Tibial nerve (tissue), 4 donors: ENCODE measurements around the gene SH3RF2. TPM values are rescaled to one million over a fixed set of nuclear protein-coding genes. Genes with fewer than 3 reads are reported as not detected.

Experiments
- DNase-seq, 2 donors: peaks; one replicate each; pipeline ENCODE4 v3.0.0-alpha.2; 2019; ENCODE audit warnings: low spot score in 2 of 2
- H3K27ac ChIP-seq, 4 donors: fragments of 200-600 bp; sonication (generic) in 3 of 4; one replicate each; pipeline ENCODE4 v1.5.1; 2017 to 2019; ENCODE audit warnings: mild to moderate bottlenecking in 1 of 4
- H3K27me3 ChIP-seq, 2 donors: fragments of 200-600 bp; sonication (generic) in 1 of 2; one replicate each; pipeline versions ENCODE4 v1.5.1 to v1.6.0; 2017 to 2019
- H3K36me3 ChIP-seq, 3 donors: fragments of 200-600 bp; sonication (generic); one replicate each; pipeline ENCODE4 v1.5.1; 2018 to 2019
- H3K4me1 ChIP-seq, 4 donors: fragments of 200-600 bp; sonication (generic) in 3 of 4; one replicate each; pipeline ENCODE4 v1.5.1; 2017 to 2019
- H3K4me3 ChIP-seq, 4 donors: fragments of 200-600 bp; sonication (generic) in 3 of 4; one replicate each; pipeline ENCODE4 v1.5.1; 2017 to 2019; ENCODE audit warnings: mild to moderate bottlenecking in 1 of 4, moderate library complexity in 1 of 4
- H3K9me3 ChIP-seq, 4 donors: fragments of 200-600 bp; sonication (generic) in 3 of 4; one replicate each; pipeline ENCODE4 v1.5.1; 2017 to 2019
- EP300 ChIP-seq, 2 donors: sonication (generic); formaldehyde crosslinking; IDR thresholded peaks; one replicate each; pipeline ENCODE4 v1.6.1; 2017; ENCODE audit warnings: antibody characterized with exemption in 2 of 2, mild to moderate bottlenecking in 1 of 2
- POLR2A ChIP-seq, 2 donors: fragments of 450-650 bp; IDR thresholded peaks; one replicate each; pipeline ENCODE4 v1.6.1; 2017; ENCODE audit warnings: antibody characterized with exemption in 2 of 2, mild to moderate bottlenecking in 2 of 2, moderate library complexity in 2 of 2
- WGBS, 2 donors: methylation state at CpG; one replicate each; pipeline ENCODE4 v1.1.5; 2018; 5-methylcytosine and 5-hydroxymethylcytosine counted together
- total RNA-seq, 4 donors: library from RNA; depleted of rRNA; stranded (reverse); fragments of >200 nt; gene quantifications; one replicate each; pipeline ENCODE4 v1.1.0, GENCODE V29; 2016
- TF ChIP-seq, protein P1 (sequence below), 5 experiments: fragments of 200-600 bp in 3 of 5; fragments of 450-650 bp in 2 of 5; sonication (generic) in 3 of 5; IDR thresholded peaks; one replicate each; pipeline ENCODE4 v1.5.1; 2016 to 2019; ENCODE audit warnings: antibody characterized with exemption in 5 of 5, mild to moderate bottlenecking in 3 of 5, moderate library complexity in 2 of 5

The SH3RF2 gene
- total RNA-seq, 4 donors from 2014 or later, result 1.0 to 5.1 (median 2.0) TPM

DNA sequence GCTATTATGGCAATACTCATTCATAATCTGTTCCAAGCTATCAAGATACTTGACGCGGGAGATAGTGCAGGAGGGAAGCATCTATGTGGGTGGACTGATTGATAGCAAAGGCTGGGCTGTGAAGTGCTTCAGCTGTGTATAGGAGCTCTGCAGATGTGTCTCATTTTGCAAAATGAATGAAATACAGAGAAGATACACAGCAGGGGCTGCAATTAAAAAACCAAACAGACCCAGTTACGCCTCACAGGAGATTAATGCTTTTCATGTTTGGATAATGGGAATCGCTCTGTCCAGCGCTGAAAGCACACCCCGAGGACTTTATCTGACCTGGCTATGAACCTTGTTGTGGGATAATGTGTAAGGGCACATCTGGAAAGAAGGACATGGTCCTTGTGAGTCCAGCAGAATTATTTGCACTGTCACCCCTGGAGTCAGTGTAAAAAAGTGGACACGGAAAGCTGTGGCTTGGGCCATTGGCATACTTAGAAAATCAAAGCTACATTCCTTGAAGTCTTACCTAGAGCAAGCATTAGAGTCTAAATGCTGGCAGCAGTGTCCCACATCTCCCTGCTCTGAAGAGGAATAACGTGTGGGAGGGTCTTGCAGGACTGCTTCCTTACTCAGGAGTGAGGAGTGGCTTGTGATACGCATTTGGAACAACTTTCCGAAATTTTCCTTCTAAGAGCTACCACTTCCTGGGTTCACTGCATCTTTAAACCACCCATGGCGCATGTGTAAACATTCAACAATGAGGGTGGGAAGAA, 2.6 kb downstream of the SH3RF2 start:
- TF ChIP-seq, protein P1, sequence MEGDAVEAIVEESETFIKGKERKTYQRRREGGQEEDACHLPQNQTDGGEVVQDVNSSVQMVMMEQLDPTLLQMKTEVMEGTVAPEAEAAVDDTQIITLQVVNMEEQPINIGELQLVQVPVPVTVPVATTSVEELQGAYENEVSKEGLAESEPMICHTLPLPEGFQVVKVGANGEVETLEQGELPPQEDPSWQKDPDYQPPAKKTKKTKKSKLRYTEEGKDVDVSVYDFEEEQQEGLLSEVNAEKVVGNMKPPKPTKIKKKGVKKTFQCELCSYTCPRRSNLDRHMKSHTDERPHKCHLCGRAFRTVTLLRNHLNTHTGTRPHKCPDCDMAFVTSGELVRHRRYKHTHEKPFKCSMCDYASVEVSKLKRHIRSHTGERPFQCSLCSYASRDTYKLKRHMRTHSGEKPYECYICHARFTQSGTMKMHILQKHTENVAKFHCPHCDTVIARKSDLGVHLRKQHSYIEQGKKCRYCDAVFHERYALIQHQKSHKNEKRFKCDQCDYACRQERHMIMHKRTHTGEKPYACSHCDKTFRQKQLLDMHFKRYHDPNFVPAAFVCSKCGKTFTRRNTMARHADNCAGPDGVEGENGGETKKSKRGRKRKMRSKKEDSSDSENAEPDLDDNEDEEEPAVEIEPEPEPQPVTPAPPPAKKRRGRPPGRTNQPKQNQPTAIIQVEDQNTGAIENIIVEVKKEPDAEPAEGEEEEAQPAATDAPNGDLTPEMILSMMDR (IDR thresholded peaks at IDR 0.05), result no peak
- TF ChIP-seq POLR2A (IDR thresholded peaks at IDR 0.05) (no peak), EP300 (IDR thresholded peaks at IDR 0.05) (no peak)
- Histone ChIP-seq H3K4me3 (no peak overlapping the region), H3K9me3 (no peaks in the 10 kb centered on the region), H3K36me3 (no peaks in the 10 kb centered on the region), H3K4me1 (peaks cover 0 to 28% (median 0%) of the 10 kb centered on the region in 4 donors), H3K27ac (no peak overlapping the region), H3K27me3 (peaks cover 0 to 10% of the 10 kb centered on the region in 2 donors)
- DNase-seq, result no peak
- 38 to 46% methylated on average over 11 of the region's 11 CpGs for WGBS, 2 donors

DNA sequence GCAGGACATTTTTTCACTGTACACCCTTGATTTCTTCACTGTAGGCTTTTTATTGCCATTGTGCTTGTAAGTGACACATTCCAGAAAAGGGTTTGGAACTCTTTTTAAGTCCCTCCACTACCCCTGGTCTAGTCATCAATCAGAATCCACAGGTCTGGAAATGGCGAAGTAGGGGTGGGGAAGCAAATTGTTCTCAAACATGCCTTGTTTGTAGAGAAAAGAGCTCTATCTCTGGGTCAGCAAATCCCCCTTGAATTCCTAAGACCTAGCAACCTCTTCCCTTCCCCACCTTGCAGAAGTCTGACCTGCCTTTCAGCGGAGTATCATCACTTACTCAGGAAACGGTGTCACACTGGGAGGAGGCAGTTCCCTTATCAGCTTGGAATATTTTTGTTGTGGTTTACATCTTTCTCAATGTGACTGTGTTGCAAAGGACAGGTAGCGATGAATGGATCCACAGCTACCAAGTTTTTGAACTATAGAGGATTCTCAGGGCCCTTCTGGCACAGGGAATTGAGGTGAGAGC, 3.2 kb downstream of the SH3RF2 start:
- H3K4me3 ChIP-seq, result no peak overlapping the region
- peaks cover 0 to 10% of the 10 kb centered on the region in 2 donors for H3K27me3 ChIP-seq
- H3K4me1 ChIP-seq, result peaks cover 0 to 28% (median 0%) of the 10 kb centered on the region in 4 donors
- no peak for DNase-seq
- H3K36me3 ChIP-seq, result no peaks in the 10 kb centered on the region
- H3K27ac ChIP-seq, result no peak overlapping the region
- no peaks in the 10 kb centered on the region for H3K9me3 ChIP-seq
- 73 to 82% methylated on average over 4 of the region's 4 CpGs for WGBS, 2 donors
- TF ChIP-seq, protein P1 (IDR thresholded peaks at IDR 0.05), result no peak
- TF ChIP-seq POLR2A (IDR thresholded peaks at IDR 0.05), result no peak
- TF ChIP-seq EP300 (IDR thresholded peaks at IDR 0.05), result no peak

DNA sequence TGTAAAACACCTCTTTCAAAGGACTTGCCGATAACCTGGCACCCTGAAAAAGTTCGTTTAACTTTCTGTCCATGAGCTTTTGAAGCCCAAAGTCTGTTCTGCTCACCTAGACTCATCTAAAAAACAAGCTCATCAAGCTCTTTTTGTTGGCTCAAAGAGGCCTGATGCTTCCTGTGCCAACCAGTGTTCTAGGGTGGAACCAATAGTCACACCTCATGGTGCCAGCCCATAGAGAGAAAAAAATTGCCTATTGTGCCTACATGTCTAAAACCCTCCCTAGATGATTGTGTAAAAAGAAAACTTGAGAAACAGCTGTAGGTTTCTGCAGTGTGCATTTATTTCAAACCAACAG, 4.7 kb downstream of the SH3RF2 start:
- 91 to 94% methylated on average over 2 of the region's 2 CpGs for WGBS, 2 donors
- TF ChIP-seq, protein P1 (IDR thresholded peaks at IDR 0.05), result no peak
- no peak for TF ChIP-seq EP300 (IDR thresholded peaks at IDR 0.05)
- no peak for TF ChIP-seq POLR2A (IDR thresholded peaks at IDR 0.05)

GRCh38 chr5:145941448-145942130, 5.2 kb downstream of the SH3RF2 start:
- Histone ChIP-seq H3K9me3 (no peaks in the 10 kb centered on the region), H3K4me1 (peaks cover 0 to 18% (median 0%) of the 10 kb centered on the region in 4 donors), H3K36me3 (no peaks in the 10 kb centered on the region), H3K4me3 (no peak overlapping the region), H3K27me3 (no peaks in the 10 kb centered on the region), H3K27ac (no peak overlapping the region)
- DNase-seq, result no peak
- TF ChIP-seq POLR2A (IDR thresholded peaks at IDR 0.05) (no peak), EP300 (IDR thresholded peaks at IDR 0.05) (no peak)
- TF ChIP-seq, protein P1 (IDR thresholded peaks at IDR 0.05), result no peak
- WGBS, 2 donors, result 75 to 81% methylated on average over 3 of the region's 3 CpGs

More for the DNA sequence above, 4.7 kb downstream of the SH3RF2 start:
- Histone ChIP-seq H3K4me1 (peaks cover 0 to 23% (median 0%) of the 10 kb centered on the region in 4 donors), H3K36me3 (no peaks in the 10 kb centered on the region), H3K9me3 (no peaks in the 10 kb centered on the region), H3K27ac (no peak overlapping the region), H3K27me3 (peaks cover 0 to 4% of the 10 kb centered on the region in 2 donors), H3K4me3 (no peak overlapping the region)
- no peak for DNase-seq

DNA sequence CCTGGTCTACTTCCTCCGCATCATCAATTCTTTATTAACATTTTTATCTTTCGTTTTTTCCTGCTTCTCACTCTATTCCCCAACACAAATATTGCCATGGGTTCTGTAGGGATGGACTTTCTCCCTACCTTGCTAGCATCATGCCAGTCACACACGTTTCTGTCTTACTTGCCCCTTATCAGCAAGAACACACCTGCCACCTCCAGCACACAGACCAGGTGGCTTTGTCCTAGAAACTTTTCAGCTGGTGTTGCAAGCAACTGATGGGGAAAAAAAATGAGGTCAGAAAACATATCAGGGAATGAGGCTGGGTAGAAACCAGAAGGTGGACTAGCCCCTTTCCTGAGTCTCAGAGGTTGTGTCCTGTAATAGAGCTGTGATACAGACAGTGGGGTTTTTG, 5.8 kb downstream of the SH3RF2 start:
- Histone ChIP-seq H3K27ac (no peak overlapping the region), H3K4me3 (no peak overlapping the region), H3K4me1 (peaks cover 0 to 13% (median 0%) of the 10 kb centered on the region in 4 donors), H3K27me3 (no peaks in the 10 kb centered on the region), H3K36me3 (no peaks in the 10 kb centered on the region), H3K9me3 (no peaks in the 10 kb centered on the region)
- no peak for DNase-seq
- WGBS, 2 donors, result 78 to 81% methylated on average over 3 of the region's 3 CpGs
- TF ChIP-seq, protein P1 (IDR thresholded peaks at IDR 0.05), result no peak
- TF ChIP-seq POLR2A (IDR thresholded peaks at IDR 0.05) (no peak), EP300 (IDR thresholded peaks at IDR 0.05) (no peak)
